GM21447 (cell line): ENCODE data around the gene PARM1.
"Not testable (repeated sequence)": the region's sequence is repeated elsewhere in the genome, so short reads cannot be mapped to it uniquely, and the experiment has no call there.

ENCODE experiments used
- ATAC-seq: cut with Tn5 transposase; IDR thresholded peaks from one replicate; pipeline ENCODE4 v1.9.1; 2021; ENCODE audit not compliant: unreplicated experiment

The PARM1 gene

GRCh38 chr4:74982546-74983252 lies 49.8 kb downstream of the PARM1 start:
- no peak for ATAC-seq

- no peak for ATAC-seq
Observed at GRCh38 chr4:74983253-74983635, 50.3 kb downstream of the PARM1 start.

GRCh38 chr4:74990276-74990875 lies 57.5 kb downstream of the PARM1 start:
- no peak for ATAC-seq

GRCh38 chr4:74994436-74994835 lies 61.5 kb downstream of the PARM1 start:
- ATAC-seq: not testable (repeated sequence)

- ATAC-seq: no peak
Observed at GRCh38 chr4:74996996-74997395, 64.1 kb downstream of the PARM1 start.

GRCh38 chr4:74997948-74998729 lies 65.2 kb downstream of the PARM1 start:
- no peak for ATAC-seq

- no peak for ATAC-seq
Observed at GRCh38 chr4:74999714-75000309, 66.9 kb downstream of the PARM1 start.

GRCh38 chr4:75001871-75002270 lies 69.0 kb downstream of the PARM1 start:
- no peak for ATAC-seq

- no peak for ATAC-seq
Observed at GRCh38 chr4:75002381-75002780, 69.5 kb downstream of the PARM1 start.

- no peak for ATAC-seq
Observed at GRCh38 chr4:75003979-75004378, 71.1 kb downstream of the PARM1 start.

GRCh38 chr4:75004755-75005668 lies 72.1 kb downstream of the PARM1 start:
- peak; percentile 85 for ATAC-seq

GRCh38 chr4:75005727-75006126 lies 72.8 kb downstream of the PARM1 start:
- no peak for ATAC-seq

- no peak for ATAC-seq
Observed at GRCh38 chr4:75007891-75008290, 75.0 kb downstream of the PARM1 start.

GRCh38 chr4:75009138-75009537 lies 76.2 kb downstream of the PARM1 start:
- no peak for ATAC-seq

- ATAC-seq: no peak
Observed at GRCh38 chr4:75011131-75011795, 78.3 kb downstream of the PARM1 start.

GRCh38 chr4:75015627-75016026 lies 82.7 kb downstream of the PARM1 start:
- ATAC-seq: no peak

GRCh38 chr4:75016472-75016871 lies 83.6 kb downstream of the PARM1 start:
- no peak for ATAC-seq

- ATAC-seq: no peak
Observed at GRCh38 chr4:75018811-75019479, 86.0 kb downstream of the PARM1 start.

GRCh38 chr4:75025431-75025830 lies 92.5 kb downstream of the PARM1 start:
- no peak for ATAC-seq
